Left colon (tissue), 2 donors: ENCODE data around the gene TNFAIP8L1. TPM values are rescaled to one million over a fixed set of nuclear protein-coding genes. Genes with fewer than 3 reads are reported as not detected.

Experiments
- ATAC-seq: fragments of 200-7000 bp; cut with Tn5 transposase; one replicate; pipeline ENCODE4 v1.9.1; 2020; ENCODE audit warnings: mild to moderate bottlenecking, moderate library complexity
- DNase-seq, 2 donors: peaks; one replicate each; pipeline ENCODE4 v3.0.0-alpha.2; 2020
- intact Hi-C, 2 donors: fragments of 100-400 bp; cut with DNase I in 1 of 2; cut with micrococcal nuclease in 1 of 2; formaldehyde crosslinking; loops; one replicate each; pipeline versions ENCODE4 v1.11.2 to v1.14.0; 2022; cut with DNase I, micrococcal nuclease
- total RNA-seq, 2 donors: library from RNA; stranded (reverse); fragmentation: NEBNext Ultra II Directional; extraction: Animal tissue kit (Norgen Biotek cat#: 25700); gene quantifications; one replicate each; pipeline ENCODE4 v1.2.1, GENCODE V29; 2021
- donor health status: DM: no; HTN: no; CAD: no.
- donor health status: DM: yes; HTN: yes; CAD: no.

Gene TNFAIP8L1
- total RNA-seq, 2 donors from 2014 or later, result 9.0 to 9.4 TPM

DNA sequence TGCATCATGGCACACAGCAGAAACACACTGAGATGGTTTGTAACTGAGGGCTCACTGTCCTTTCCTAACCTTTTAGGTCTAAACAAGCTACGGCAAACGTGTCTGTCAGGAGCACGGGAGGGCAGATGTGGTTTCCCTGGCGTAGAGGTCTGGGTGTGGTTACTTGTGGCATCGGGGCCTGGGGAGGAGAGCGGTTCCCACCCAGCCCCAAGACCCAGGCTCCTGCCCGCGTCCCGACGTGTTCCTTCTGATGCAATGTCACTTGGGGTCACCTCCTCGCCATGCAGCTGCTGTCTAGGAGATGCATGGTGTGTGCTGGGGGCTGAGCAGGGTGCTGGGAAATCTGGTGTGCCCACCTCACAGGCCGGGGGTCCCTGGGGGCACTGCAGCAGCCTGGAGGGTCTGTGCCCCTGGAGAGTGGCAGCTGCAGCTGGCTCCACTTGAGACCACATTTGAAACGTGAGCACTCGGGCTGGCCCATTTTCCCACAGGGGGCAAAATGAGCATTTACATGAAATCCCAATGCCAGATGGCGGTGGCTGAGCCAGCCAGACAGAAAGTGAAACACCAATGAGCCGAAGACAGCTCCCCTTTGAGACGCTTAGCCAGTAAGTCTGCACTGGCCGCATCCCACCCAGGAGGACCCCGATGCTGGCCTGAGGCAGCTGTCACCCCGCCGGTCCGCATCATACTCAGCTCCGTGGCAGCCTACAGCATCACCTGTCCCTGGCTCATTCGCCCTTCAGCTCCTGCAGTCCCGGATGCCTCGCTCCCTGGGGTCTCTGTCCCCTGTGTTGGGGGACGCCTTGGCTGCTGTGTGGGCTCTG is 53.1 kb downstream of the TNFAIP8L1 start:
- intact Hi-C loops, result no loop called here
- no peak for ATAC-seq
- DNase-seq, result no peak

DNA sequence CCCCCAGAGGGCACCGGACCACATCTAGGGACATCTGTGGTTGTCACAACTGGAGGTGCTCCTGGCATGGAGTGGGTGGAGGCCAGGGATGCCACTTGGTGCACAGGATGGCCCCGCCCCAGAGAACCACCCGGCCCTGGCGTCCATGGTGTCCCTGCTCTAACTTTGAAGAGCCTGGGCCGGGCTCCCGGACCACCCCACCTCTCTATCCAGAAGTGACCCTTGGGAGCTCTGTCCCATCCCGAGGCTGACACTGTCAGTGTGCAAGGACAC is 53.7 kb downstream of the TNFAIP8L1 start:
- intact Hi-C loops, result no loop called here
- DNase-seq (no peak), ATAC-seq (no peak)

DNA sequence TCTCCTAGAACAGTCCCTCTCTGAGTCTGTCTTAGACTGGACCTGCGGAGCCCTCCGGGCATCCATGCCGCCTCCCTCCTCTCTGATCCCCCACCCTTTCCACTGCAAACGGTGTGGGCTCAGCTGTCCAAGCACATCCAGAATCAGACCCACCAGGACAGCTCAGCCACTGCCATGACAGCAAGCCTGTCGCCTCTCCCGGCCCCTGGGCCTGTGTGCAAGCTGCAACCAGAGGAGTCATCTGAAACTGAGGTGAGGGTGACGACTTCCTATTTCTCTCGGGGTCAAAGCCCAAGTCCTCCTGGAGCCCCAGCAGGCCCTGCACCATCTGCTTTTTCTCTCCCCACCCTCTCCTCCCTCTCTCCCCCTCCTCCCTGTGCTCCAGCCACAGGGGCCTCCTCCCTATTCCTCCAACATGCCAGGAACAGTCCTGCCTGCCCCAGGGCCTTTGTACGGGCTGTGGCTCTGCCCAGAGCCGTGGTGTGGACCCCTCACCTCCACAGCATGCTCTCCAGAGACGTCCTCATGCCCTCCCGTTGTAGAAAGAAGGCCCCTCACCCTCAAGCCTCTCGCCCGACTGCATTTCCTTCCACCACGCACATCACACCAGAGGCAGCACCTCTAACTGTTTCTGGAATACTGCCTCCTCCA is 54.3 kb downstream of the TNFAIP8L1 start:
- DNase-seq, result no peak
- no peak for ATAC-seq
- intact Hi-C loops, result no loop called here

DNA sequence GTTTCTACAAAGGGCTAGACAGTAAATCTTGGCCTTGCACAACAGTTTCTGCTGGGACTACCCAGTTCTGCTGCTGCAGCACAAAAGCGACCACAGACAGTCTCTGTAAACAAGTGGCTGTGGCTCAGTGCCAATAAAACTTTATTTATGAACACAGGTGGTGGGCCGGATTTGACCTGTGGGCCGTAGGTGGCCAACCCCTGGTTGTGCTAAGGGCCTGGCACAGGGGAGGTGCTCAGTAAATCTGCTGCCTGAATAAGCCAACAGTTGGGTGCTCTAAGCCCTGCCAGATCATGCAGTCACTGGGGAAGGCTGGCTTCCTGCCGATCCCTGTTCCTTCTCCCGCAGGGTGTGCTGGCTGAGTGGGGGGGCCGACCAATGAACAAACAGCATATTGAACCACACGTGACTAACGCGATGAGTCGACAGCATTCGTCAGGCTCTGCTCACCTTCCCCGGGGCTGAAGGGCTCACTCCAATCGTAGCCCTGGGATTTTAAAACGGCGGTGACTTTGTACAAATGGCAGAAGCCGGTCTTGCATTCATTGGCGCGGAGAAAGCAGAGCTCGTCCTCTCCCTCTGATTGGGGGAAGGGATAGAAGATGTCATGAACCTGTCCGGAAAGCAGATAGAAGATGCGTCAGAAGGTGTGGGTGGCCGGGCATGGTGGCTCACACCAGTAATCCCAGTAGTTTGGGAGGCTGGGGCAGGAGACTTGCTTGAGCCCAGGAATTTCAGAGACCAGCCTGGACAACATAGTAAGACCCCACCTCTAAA is 55.1 kb downstream of the TNFAIP8L1 start:
- no peak for ATAC-seq
- peak in 1 of 2 donors; percentile 62 for DNase-seq
- intact Hi-C loops, result no loop called here

DNA sequence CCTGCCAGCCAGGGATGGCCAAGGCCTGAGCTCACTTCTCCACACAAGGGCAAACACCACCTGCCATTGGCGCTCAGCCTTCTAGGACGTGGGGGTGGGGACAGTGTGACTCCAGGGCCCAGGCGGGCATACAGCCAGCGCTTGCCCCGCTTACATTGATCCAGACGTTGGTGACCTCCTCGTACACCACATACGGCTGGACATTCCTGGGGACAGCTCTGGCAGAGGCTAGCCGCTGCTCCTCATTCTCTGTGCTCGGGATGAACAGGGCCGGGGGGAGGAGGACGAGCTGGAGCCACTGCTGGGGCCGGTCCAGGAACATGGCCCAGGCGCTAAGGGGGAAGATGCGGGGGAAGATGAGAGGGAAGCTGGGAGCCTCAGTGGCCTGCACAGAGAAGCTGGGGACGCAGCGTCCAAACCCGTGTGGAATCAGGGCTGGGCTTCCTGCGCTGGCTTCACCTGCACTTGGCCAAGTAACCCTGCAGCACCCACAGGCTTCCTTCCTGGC is 56.0 kb downstream of the TNFAIP8L1 start:
- no peak for ATAC-seq

DNA sequence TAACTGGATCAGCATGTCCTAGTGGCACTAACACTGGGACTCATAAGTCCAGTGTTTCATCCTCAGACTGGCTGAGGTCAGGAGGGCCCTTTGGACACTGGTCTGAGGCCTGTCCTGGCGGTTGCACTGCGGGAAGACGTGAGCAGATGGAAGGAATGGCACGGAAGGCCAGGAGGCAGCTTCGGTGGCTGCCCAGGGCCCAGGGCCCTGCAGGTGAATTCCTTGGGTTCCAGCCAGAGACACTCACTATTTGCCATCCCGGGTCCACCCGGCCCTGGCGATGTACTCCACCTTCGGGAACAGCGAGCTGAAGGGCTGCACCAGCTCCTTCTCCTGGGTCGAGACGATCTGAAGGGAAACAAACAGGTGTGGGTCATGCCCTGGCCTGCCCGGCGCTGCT is 58.0 kb downstream of the TNFAIP8L1 start:
- no peak for ATAC-seq
- no peak for DNase-seq
- intact Hi-C loops, result no loop called here

More for the DNA sequence above, 56.0 kb downstream of the TNFAIP8L1 start:
- no peak for DNase-seq
- intact Hi-C loops, result no loop called here

DNA sequence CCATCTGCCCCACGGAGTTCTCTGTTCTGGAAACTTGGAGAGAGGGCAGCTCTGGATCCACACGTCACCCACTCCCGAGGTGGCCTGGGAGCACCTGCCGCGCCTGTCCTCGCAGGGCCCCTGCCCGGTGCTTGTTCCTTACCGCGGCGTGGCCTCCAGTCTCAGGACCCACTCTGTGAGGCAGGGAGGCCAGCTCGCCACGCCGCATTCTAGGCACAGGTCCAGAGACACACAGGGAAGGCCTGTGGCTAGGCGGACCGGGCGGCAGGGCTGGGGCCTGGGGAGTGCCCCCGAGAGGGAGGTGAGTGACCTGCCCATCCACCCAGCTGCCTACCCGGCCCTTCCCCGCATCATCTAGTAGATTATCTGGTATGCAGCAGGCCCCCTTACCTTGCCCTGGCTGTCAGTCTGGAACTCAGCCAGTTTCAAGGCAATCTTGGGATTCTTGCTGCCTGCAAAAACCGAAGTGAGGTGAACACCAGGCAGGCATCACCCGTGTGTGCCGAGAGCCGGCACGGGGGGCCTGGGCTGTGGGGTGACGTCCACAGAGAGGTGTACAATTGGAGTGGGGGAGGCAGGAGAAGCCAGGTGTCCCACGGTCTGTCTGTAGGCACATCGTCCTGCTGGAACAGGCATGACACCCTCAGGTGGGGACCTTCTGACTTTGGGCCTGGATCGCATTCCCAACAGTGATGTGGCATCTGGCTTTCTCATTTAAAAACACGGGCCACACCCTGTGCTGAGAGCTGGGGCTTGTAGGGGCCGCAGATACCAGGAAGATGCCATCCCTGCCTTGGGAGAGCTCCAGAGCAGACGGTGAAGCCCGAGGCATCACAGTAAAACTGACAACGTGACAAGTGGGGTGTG is 60.7 kb downstream of the TNFAIP8L1 start:
- DNase-seq (no peak), ATAC-seq (no peak)
- intact Hi-C loops, result no loop called here

DNA sequence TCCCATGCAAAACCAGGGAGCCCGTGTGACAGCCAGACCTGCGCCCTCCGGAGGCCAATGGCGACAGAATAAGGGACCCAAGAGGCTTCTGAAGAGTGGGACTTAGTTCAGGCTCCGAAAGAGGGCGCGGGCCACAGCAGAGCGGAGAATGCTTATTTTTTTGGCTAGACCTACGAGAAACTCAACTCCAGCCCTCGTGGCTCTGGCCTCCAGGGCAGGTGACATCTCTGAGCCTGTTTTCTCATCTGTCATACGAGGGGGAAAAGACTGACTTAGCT is 61.3 kb downstream of the TNFAIP8L1 start:
- intact Hi-C loops, result no loop called here
- DNase-seq (no peak), ATAC-seq (no peak)

DNA sequence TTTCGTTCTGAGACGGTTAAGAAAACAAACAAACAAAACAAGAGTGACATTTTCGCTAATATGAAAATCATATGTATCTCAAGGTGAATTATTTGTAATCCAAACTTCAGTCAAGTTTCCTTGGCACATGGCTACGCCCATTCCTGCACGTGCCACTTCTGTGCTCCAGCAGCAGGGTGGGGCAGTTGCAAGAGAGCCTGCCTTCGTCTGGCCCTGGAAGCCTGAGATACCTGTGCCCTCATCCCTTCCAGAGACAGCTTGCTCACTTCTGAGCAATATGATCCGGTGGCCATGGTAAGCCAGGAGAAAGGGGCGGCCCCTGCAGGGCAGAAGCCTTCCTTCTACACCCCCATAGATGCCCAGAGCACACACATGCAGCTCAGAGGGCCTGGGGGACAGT is 62.2 kb downstream of the TNFAIP8L1 start:
- no peak for ATAC-seq
- no peak for DNase-seq
- intact Hi-C loops, result no loop called here

DNA sequence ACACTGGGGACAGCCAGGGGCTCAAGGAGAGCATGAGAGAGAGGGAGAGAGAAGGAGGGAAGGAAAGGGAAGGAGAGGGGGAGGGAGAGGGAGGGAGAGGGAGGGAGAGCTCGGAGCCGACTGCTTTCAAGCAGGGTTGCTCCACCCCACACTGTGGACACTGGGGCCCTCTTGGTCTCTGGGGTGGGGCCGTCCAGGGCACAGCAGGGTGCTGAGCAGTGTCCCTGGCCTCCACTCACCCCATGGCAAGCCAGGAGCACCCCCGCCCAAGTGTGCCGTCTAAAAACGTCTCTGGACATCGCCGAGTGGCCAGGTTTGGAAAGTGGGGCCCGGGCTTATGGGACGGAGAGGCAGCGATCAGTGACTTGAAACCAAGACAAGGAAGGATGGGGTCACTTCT is 63.4 kb downstream of the TNFAIP8L1 start:
- no peak for ATAC-seq
- intact Hi-C loops, result no loop called here
- DNase-seq, result no peak

DNA sequence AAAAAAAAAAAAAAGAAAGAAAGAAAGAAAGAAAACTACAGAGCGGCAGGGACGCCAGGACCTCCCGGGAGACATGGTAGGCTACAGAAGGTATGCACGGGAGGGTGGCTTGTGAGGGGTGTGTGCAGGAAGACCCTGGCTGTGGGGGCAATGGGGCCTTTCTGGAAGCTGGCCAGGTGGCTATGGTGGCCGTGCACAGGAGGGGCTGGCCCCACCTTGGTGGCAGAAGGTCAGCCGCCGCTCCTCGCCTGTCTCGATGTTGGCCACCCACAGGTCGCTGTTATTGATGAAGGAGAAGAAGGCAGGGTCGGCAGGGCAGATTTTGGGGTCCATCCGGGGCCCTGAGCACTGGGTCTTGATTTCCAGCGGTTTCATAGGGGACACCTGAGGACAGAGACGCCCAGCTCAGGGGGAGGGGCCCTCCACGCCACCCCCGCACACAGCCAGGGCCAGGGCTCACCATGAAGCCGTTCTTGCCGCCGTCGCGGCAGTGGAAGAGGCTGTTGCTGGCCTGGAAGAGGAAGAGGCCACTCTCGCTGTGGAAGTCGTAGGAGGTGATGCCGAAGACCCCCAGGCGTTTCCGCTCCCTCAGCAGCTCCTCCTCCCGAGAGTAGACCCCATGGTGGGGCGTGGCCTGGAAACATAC is 64.5 kb downstream of the TNFAIP8L1 start:
- intact Hi-C loops, result no loop called here

DNA sequence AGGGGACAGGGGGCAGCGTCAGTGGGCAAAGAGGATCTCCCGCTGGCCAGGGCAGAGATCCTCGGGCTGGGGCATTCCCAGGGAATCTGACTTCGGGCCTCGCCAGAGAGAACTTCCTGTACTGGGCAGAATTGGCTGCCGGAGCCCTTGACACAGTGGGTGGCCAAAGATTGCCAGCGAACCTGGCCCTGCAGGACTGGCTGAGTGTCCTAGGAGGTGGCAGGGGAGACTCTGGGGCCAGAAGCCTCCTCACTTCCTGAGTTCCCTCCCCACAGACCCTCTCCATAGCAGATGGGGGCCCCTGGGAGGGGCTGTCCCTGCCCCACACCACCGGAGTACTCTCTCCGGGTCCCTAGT is 65.0 kb downstream of the TNFAIP8L1 start:
- no peak for DNase-seq
- no peak for ATAC-seq
- intact Hi-C loops, result no loop called here

More for the DNA sequence above, 64.5 kb downstream of the TNFAIP8L1 start:
- DNase-seq (no peak), ATAC-seq (no peak)

Other genes with a start within 250 kb of the TNFAIP8L1 start
- gene SH3GL1, start 239.0 kb upstream of the TNFAIP8L1 start, total RNA-seq, result 10 to 100 TPM; 42.3 to 44.4 TPM
- gene CHAF1A, start 236.9 kb upstream of the TNFAIP8L1 start, total RNA-seq, result 10 to 100 TPM in 1 of 2 donors, 1 to 10 TPM in 1; 10.0 to 15.5 TPM
- gene UBXN6, start 181.7 kb upstream of the TNFAIP8L1 start, total RNA-seq, result 100 to 1,000 TPM in 1 of 2 donors, 10 to 100 TPM in 1; 90.4 to 104 TPM
- gene HDGFL2, start 167.2 kb upstream of the TNFAIP8L1 start, total RNA-seq, result 10 to 100 TPM; 29.9 to 39.3 TPM
- 10 to 100 TPM in 1 of 2 donors, under 1 TPM in 1; 0.24 to 12.0 TPM for gene PLIN4, start 121.0 kb upstream of the TNFAIP8L1 start, total RNA-seq
- gene PLIN5, start 104.3 kb upstream of the TNFAIP8L1 start, total RNA-seq, result 1 to 10 TPM; 1.9 to 2.2 TPM
- 10 to 100 TPM; 11.6 to 31.8 TPM for gene LRG1, start 99.5 kb upstream of the TNFAIP8L1 start, total RNA-seq
- gene SEMA6B, start 79.8 kb upstream of the TNFAIP8L1 start, total RNA-seq, result 1 to 10 TPM; 2.6 to 2.8 TPM
- gene MYDGF, start 30.8 kb downstream of the TNFAIP8L1 start, total RNA-seq, result 10 to 100 TPM; 75.5 to 96.0 TPM
- 10 to 100 TPM; 59.9 to 72.8 TPM for gene DPP9, start 84.3 kb downstream of the TNFAIP8L1 start, total RNA-seq
- 10 to 100 TPM; 10.9 to 11.2 TPM for gene FEM1A, start 152.2 kb downstream of the TNFAIP8L1 start, total RNA-seq
- 10 to 100 TPM; 22.4 to 40.5 TPM for gene TICAM1, start 192.2 kb downstream of the TNFAIP8L1 start, total RNA-seq
- gene PLIN3, start 228.2 kb downstream of the TNFAIP8L1 start, total RNA-seq, result 100 to 1,000 TPM; 121 to 152 TPM